Uterus (tissue), 2 donors: ENCODE measurements around the gene TMEM131L.

ENCODE experiments used
- CTCF ChIP-seq, 4 experiments: fragments of 200-600 bp in 2 of 4; fragments of 450-650 bp in 2 of 4; sonication (generic) in 2 of 4; IDR thresholded peaks; one replicate each; pipeline ENCODE4 v1.5.1; 2016 to 2019; ENCODE audit warnings: antibody characterized with exemption in 4 of 4, mild to moderate bottlenecking in 2 of 4, moderate library complexity in 1 of 4
- POLR2A ChIP-seq, 2 donors: fragments of 450-650 bp; IDR thresholded peaks; one replicate each; pipeline ENCODE4 v1.6.1; 2016; ENCODE audit warnings: antibody characterized with exemption in 2 of 2, mild to moderate bottlenecking in 1 of 2, moderate library complexity in 1 of 2

DNA sequence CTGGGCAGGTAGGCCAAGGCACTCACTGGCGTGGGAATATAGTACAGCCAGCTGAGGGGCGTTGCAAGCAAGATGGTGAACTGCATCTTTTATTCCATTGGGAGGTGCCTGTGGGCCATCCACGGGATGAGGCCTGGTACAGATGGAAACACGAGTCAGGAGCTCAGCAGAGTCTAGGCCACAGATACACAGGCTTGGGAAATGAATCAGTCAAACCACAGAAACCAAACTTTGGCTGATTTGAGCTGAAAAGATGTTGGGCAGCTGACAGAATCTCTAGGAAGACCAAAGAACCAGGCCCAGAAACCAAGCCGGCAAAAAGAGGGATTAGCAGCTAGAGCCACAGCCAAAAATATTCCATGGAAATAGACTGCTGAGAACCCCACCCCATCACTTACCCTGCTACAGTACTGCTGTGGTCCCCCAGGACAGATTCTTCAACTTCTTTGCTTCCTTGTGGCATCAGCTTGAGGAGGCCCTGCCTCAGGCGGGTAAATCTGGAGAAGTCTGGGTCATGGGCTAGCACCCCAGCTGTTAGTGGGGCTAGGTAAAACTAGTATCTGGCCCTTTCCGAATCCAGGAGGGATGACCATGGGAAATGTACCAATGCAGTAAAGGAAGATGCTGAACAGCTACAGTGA is 75.4 kb downstream of the TMEM131L start:
- TF ChIP-seq CTCF (IDR thresholded peaks at IDR 0.05) (no peak), POLR2A (IDR thresholded peaks at IDR 0.05) (no peak)
